ENCODE results near the gene ZP2.
A peak's percentile ranks its signal among the peaks of the same experiment; 100 is the strongest.
"Not testable (repeated sequence)": the region's sequence is repeated elsewhere in the genome, so short reads cannot be mapped to it uniquely, and the experiment has no call there.

ZP2 gene

GRCh38 chr16:21169249-21169981 is 42.0 kb downstream of the ZP2 start:
- no peak for DNase-seq

GRCh38 chr16:21167929-21168602 is 43.3 kb downstream of the ZP2 start:
- DNase-seq: no peak

- peak; percentile 11 to 13 for DNase-seq
These were observed 44.0 kb downstream of the ZP2 start for GRCh38 chr16:21167360-21167759.

GRCh38 chr16:21166561-21166961 is 44.8 kb downstream of the ZP2 start:
- DNase-seq: no peak

- no peak for DNase-seq
These were observed 46.7 kb downstream of the ZP2 start for GRCh38 chr16:21164521-21165168.

- DNase-seq: no peak
These were observed 47.8 kb downstream of the ZP2 start for GRCh38 chr16:21163576-21163975.

GRCh38 chr16:21162661-21163151 is 48.7 kb downstream of the ZP2 start:
- DNase-seq: no peak

GRCh38 chr16:21161211-21161610 is 50.2 kb downstream of the ZP2 start:
- DNase-seq: no peak

- DNase-seq: no peak
These were observed 51.1 kb downstream of the ZP2 start for GRCh38 chr16:21160276-21160675.

GRCh38 chr16:21159281-21159951 is 52.0 kb downstream of the ZP2 start:
- DNase-seq: peak; percentile 39 to 60

- DNase-seq: peak; percentile 72 to 89
These were observed 52.9 kb downstream of the ZP2 start, which contains the start of gene LDAF1 for GRCh38 chr16:21158208-21159110. LDAF1 (plus strand) TSS chr16:21158674; CDS start chr16:21161183, 2,509 bp downstream.

- no peak for DNase-seq
These were observed 53.7 kb downstream of the ZP2 start for GRCh38 chr16:21157632-21158031.

- peak; percentile 12 to 48 for DNase-seq
These were observed 54.5 kb downstream of the ZP2 start for GRCh38 chr16:21156767-21157467.

- not testable (repeated sequence) for DNase-seq
These were observed 55.4 kb downstream of the ZP2 start for GRCh38 chr16:21156011-21156410.

- DNase-seq: not testable (repeated sequence)
These were observed 58.1 kb downstream of the ZP2 start for GRCh38 chr16:21153124-21153729.

GRCh38 chr16:21152160-21153030 is 59.0 kb downstream of the ZP2 start:
- not testable (repeated sequence) for DNase-seq

- DNase-seq: peak; percentile 51 to 67
These were observed 60.9 kb downstream of the ZP2 start, which contains the start of gene DNAH3 for GRCh38 chr16:21150375-21151001. DNAH3 (minus strand) TSS chr16:21150846; CDS start chr16:21150319, 527 bp downstream.
